ENCODE results near the gene ATP2A1.
"Not testable (repeated sequence)": the region's sequence is repeated elsewhere in the genome, so short reads cannot be mapped to it uniquely, and the experiment has no call there.

Gene ATP2A1

GRCh38 chr16:28886945-28887344 is 8.7 kb downstream of the ATP2A1 start:
- no peak for TF ChIP-seq SNAI2 (CRISPR knock-in tag; IDR thresholded peaks at IDR 0.05)
- TF ChIP-seq PPARA (CRISPR knock-in tag; IDR thresholded peaks at IDR 0.05; ENCODE audit: borderline replicate concordance) = no peak
- TF ChIP-seq ZNF70 (CRISPR knock-in tag; IDR thresholded peaks at IDR 0.05) = no peak
- TF ChIP-seq RARB (CRISPR knock-in tag; IDR thresholded peaks at IDR 0.05) = no peak
- no peak for TF ChIP-seq TOX (CRISPR knock-in tag; IDR thresholded peaks at IDR 0.05; ENCODE audit: borderline replicate concordance)
- TF ChIP-seq ZNF565 (CRISPR knock-in tag; conservative IDR thresholded peaks at IDR 0.05; ENCODE audit: low read depth) = no peak

GRCh38 chr16:28890355-28890754 is 12.1 kb downstream of the ATP2A1 start:
- not testable (repeated sequence) for ATAC-seq

More at GRCh38 chr16:28886945-28887344, 8.7 kb downstream of the ATP2A1 start:
- no peak for ATAC-seq

GRCh38 chr16:28891964-28892890 is 13.9 kb downstream of the ATP2A1 start:
- TF ChIP-seq, protein P1, sequence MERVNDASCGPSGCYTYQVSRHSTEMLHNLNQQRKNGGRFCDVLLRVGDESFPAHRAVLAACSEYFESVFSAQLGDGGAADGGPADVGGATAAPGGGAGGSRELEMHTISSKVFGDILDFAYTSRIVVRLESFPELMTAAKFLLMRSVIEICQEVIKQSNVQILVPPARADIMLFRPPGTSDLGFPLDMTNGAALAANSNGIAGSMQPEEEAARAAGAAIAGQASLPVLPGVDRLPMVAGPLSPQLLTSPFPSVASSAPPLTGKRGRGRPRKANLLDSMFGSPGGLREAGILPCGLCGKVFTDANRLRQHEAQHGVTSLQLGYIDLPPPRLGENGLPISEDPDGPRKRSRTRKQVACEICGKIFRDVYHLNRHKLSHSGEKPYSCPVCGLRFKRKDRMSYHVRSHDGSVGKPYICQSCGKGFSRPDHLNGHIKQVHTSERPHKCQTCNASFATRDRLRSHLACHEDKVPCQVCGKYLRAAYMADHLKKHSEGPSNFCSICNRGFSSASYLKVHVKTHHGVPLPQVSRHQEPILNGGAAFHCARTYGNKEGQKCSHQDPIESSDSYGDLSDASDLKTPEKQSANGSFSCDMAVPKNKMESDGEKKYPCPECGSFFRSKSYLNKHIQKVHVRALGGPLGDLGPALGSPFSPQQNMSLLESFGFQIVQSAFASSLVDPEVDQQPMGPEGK (CRISPR knock-in tag; IDR thresholded peaks at IDR 0.05; ENCODE audit: borderline replicate concordance) = no peak
- no peak for TF ChIP-seq ZNF565 (CRISPR knock-in tag; conservative IDR thresholded peaks at IDR 0.05; ENCODE audit: low read depth)
- no peak for TF ChIP-seq ZFP3 (CRISPR knock-in tag; IDR thresholded peaks at IDR 0.05)
- TF ChIP-seq POU6F1 (CRISPR knock-in tag; IDR thresholded peaks at IDR 0.05; ENCODE audit: borderline replicate concordance, low read depth) = no peak
- TF ChIP-seq TSHZ2 (CRISPR knock-in tag; IDR thresholded peaks at IDR 0.05) = no peak
- ATAC-seq = no peak

- no peak for ATAC-seq
- TF ChIP-seq, protein P1 (CRISPR knock-in tag; IDR thresholded peaks at IDR 0.05; ENCODE audit: borderline replicate concordance) = no peak
- no peak for TF ChIP-seq CREB5 (CRISPR knock-in tag; IDR thresholded peaks at IDR 0.05; ENCODE audit: low read depth)
- no peak for TF ChIP-seq ZNF8 (CRISPR knock-in tag; IDR thresholded peaks at IDR 0.05)
- TF ChIP-seq ZC3H10 (CRISPR knock-in tag; IDR thresholded peaks at IDR 0.05) = no peak
- TF ChIP-seq SNAI2 (CRISPR knock-in tag; IDR thresholded peaks at IDR 0.05) = no peak
- TF ChIP-seq PPARA (CRISPR knock-in tag; IDR thresholded peaks at IDR 0.05; ENCODE audit: borderline replicate concordance) = no peak
- no peak for TF ChIP-seq TOX (CRISPR knock-in tag; IDR thresholded peaks at IDR 0.05; ENCODE audit: borderline replicate concordance)
- TF ChIP-seq, protein P2, sequence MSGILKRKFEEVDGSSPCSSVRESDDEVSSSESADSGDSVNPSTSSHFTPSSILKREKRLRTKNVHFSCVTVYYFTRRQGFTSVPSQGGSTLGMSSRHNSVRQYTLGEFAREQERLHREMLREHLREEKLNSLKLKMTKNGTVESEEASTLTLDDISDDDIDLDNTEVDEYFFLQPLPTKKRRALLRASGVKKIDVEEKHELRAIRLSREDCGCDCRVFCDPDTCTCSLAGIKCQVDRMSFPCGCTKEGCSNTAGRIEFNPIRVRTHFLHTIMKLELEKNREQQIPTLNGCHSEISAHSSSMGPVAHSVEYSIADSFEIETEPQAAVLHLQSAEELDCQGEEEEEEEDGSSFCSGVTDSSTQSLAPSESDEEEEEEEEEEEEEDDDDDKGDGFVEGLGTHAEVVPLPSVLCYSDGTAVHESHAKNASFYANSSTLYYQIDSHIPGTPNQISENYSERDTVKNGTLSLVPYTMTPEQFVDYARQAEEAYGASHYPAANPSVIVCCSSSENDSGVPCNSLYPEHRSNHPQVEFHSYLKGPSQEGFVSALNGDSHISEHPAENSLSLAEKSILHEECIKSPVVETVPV (CRISPR knock-in tag; IDR thresholded peaks at IDR 0.05) = no peak
- TF ChIP-seq ESRRG (CRISPR knock-in tag; IDR thresholded peaks at IDR 0.05) = no peak
- no peak for TF ChIP-seq ZNF70 (CRISPR knock-in tag; IDR thresholded peaks at IDR 0.05)
- no peak for TF ChIP-seq OSR1 (CRISPR knock-in tag; IDR thresholded peaks at IDR 0.05)
- TF ChIP-seq TSHZ2 (CRISPR knock-in tag; IDR thresholded peaks at IDR 0.05) = no peak
- no peak for TF ChIP-seq CSDC2 (CRISPR knock-in tag; IDR thresholded peaks at IDR 0.05)
These were observed 15.0 kb downstream of the ATP2A1 start for GRCh38 chr16:28893291-28893690.

All from SK-N-SH treated with all-trans-retinoic acid at 6 μM for 48 hours (cell line).